Mammary epithelial cell (primary cell): ENCODE results near the gene PLA2G2A.

Experiments
- EZH2 ChIP-seq: IDR thresholded peaks from 2 replicates; pipeline ENCODE4 v1.6.1; 2012; ENCODE audit warnings: low read length, inconsistent platforms, borderline replicate concordance
- TF ChIP-seq, protein P1 (sequence below), 2 donors: IDR thresholded peaks in 1 of 2; conservative IDR thresholded peaks in 1 of 2; 2 replicates each; pipeline ENCODE4 v1.5.1; 2011 to 2012; ENCODE audit warnings: inconsistent platforms in 2 of 2, low read length in 2 of 2, mild to moderate bottlenecking in 2 of 2, control low read depth in 1 of 2, low read depth in 1 of 2; ENCODE audit not compliant: insufficient read depth in 1 of 2; ENCODE audit errors: extremely low read depth in 1 of 2

DNA sequence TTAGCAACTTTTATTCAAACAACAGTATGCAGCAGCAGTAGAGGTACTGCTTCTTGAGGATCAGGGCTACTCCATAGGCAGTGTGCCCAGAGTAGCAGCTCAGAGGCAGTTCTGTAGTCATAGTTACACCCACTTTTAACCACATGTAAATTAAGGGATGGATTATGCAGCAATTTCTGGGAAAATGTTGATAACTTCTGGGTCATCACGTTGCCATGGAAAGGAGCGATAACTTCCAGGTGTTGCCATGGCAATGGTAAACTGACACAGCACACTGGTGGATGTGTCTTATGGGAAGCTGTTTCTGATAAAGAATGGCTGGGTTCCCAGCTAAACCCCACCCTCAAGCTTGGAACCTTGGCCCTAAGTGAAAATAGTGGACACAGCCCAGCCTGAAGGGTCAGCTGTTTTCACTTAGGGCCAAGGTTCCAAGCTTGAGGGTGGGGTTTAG is 29.0 kb upstream of the PLA2G2A start:
- TF ChIP-seq, protein P1, sequence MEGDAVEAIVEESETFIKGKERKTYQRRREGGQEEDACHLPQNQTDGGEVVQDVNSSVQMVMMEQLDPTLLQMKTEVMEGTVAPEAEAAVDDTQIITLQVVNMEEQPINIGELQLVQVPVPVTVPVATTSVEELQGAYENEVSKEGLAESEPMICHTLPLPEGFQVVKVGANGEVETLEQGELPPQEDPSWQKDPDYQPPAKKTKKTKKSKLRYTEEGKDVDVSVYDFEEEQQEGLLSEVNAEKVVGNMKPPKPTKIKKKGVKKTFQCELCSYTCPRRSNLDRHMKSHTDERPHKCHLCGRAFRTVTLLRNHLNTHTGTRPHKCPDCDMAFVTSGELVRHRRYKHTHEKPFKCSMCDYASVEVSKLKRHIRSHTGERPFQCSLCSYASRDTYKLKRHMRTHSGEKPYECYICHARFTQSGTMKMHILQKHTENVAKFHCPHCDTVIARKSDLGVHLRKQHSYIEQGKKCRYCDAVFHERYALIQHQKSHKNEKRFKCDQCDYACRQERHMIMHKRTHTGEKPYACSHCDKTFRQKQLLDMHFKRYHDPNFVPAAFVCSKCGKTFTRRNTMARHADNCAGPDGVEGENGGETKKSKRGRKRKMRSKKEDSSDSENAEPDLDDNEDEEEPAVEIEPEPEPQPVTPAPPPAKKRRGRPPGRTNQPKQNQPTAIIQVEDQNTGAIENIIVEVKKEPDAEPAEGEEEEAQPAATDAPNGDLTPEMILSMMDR (conservative IDR thresholded peaks at IDR 0.05 in 1 of 2, IDR thresholded peaks at IDR 0.05 in 1 of 2; ENCODE audit: extremely low read depth in 1 of 2, insufficient read depth in 1 of 2, low read depth in 1 of 2, low read length in 2 of 2) = no peak
- TF ChIP-seq EZH2 = no peak
